Choroid plexus epithelial cell (primary cell): ENCODE data around the gene OLFM2.

Source experiments
- DNase-seq: peaks from one replicate; pipeline ENCODE4 v3.0.0-alpha.2; 2010; ENCODE audit warnings: low read depth
- H3K4me3 ChIP-seq: 2 replicates; pipeline ENCODE4 v1.5.1; 2011; ENCODE audit warnings: low read depth, mild to moderate bottlenecking, control low read depth, low read length, moderate library complexity
- TF ChIP-seq, protein P1 (sequence below): conservative IDR thresholded peaks from 2 replicates; pipeline ENCODE4 v1.5.1; 2011; ENCODE audit warnings: low read depth, mild to moderate bottlenecking, control low read depth, inconsistent platforms, low read length, moderate library complexity

The OLFM2 gene

GRCh38 chr19:9863759-9864158 is 72.6 kb downstream of the OLFM2 start:
- DNase-seq = no peak
- TF ChIP-seq, protein P1, sequence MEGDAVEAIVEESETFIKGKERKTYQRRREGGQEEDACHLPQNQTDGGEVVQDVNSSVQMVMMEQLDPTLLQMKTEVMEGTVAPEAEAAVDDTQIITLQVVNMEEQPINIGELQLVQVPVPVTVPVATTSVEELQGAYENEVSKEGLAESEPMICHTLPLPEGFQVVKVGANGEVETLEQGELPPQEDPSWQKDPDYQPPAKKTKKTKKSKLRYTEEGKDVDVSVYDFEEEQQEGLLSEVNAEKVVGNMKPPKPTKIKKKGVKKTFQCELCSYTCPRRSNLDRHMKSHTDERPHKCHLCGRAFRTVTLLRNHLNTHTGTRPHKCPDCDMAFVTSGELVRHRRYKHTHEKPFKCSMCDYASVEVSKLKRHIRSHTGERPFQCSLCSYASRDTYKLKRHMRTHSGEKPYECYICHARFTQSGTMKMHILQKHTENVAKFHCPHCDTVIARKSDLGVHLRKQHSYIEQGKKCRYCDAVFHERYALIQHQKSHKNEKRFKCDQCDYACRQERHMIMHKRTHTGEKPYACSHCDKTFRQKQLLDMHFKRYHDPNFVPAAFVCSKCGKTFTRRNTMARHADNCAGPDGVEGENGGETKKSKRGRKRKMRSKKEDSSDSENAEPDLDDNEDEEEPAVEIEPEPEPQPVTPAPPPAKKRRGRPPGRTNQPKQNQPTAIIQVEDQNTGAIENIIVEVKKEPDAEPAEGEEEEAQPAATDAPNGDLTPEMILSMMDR = no peak
- no peak overlapping the region for H3K4me3 ChIP-seq

DNA sequence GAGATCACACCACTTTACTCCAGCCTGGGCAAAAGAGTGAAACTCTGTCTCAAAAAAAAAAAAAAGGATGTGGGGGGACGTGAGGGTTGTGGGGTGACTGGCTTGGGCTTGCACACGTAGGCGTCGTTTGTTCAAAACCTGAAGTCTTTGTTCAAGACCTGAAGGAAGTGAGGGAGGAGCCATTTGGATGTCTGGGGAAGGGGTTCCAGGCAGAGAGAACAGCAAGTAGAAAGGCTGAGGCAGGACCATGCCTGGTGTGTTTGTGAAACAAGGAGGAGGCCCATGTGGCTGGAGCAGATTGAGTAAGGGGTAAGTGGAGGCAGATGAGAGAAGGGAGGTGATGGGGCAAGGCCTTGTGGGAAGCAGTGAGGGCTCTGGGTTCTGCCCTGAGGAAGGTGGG is 73.4 kb downstream of the OLFM2 start:
- TF ChIP-seq, protein P1 = no peak
- no peak overlapping the region for H3K4me3 ChIP-seq
- DNase-seq = no peak

DNA sequence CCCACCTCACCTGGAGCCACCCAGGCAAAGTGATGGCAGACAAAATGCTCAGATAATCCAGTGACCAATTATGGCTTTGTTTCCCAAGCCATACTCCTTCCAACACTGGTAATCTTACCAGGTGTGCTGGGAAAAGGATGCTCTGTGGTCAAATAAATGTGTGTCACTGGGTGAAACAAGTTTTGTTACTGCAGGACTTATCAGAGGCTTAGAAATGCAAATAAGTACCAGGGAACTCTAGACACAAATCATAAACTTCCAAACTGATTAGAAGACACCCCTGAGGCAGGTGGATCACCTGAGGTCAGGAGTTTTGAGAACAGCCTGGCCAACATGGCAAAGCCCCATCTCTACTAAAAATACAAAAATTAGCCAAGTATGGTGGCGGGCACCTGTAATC is 74.8 kb downstream of the OLFM2 start:
- no peak overlapping the region for H3K4me3 ChIP-seq
- TF ChIP-seq, protein P1 = no peak
- DNase-seq = no peak

GRCh38 chr19:9860407-9860806 is 75.9 kb downstream of the OLFM2 start:
- no peak for DNase-seq
- TF ChIP-seq, protein P1 = no peak
- H3K4me3 ChIP-seq = no peak overlapping the region

DNA sequence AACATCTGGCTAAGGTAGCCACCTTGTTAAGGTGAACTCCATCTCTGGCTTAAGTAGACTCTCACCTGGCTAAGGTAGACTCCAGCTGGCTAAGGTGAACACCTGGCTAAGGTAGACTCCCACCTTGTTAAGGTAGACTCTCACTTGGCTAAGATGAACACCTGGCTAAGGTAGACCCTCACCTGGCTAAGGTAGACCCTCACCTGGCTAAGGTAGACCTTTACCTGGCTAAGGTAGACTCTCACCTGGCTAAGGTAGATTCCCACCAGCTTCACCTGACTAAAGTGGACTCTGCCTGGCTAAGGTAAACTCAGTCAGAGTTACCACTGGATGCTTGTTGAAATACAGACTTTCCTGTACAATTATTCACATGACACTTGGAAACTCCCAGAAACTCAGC is 77.5 kb downstream of the OLFM2 start:
- no peak overlapping the region for H3K4me3 ChIP-seq
- no peak for DNase-seq
- TF ChIP-seq, protein P1 = no peak

DNA sequence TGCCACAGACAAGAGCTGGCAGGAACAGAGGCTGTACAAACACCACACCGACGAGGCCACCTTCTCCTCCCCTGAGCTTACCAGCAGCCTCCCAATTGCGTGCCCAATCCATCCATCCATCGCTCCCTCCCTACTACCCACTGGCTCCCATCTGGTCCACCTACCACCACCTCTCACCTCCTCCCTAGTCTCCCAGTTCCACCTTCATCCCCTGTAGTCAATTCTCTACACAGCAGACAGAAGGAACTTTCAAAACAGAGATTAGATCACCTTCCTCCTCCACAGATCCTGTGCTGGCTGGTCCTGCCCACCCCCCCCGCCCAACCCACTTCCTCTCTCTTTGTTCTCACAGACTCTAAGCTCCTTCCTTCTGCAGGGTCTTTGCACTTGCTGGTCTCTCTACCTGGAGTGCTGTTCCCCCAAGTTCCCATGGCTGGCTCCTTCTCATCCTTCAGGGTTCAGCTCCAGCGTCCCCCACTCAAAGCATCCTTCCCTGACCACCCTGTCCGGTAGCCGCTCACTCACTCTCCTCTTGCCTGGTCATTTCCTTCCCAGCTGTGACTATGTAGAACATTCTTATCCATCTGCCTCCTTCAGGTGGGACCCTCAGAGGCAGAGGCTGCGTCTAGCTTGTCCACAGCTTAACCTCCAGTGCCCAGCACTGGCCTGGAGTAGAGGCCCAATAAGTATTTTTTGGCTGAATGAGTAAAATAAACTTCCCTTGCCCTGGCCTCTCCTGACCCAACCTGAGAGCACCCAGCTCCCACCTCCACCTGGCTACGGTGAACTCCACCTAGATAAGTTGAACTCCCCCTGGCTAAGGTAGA is 78.2 kb downstream of the OLFM2 start:
- no peak overlapping the region for H3K4me3 ChIP-seq
- TF ChIP-seq, protein P1 = no peak
- DNase-seq = no peak
